Suprapubic skin (tissue), 3 donors: ENCODE results near the gene POLE.

Source experiments
- EP300 ChIP-seq: sonication (generic); formaldehyde crosslinking; IDR thresholded peaks from one replicate; pipeline ENCODE4 v1.6.1; 2017; ENCODE audit warnings: antibody characterized with exemption
- TF ChIP-seq, protein P1 (sequence below), 2 donors: fragments of 200-600 bp in 1 of 2; fragments of 450-650 bp in 1 of 2; sonication (generic) in 1 of 2; IDR thresholded peaks; one replicate each; pipeline ENCODE4 v1.5.1; 2016 to 2019; ENCODE audit warnings: antibody characterized with exemption in 2 of 2, mild to moderate bottlenecking in 1 of 2, moderate library complexity in 1 of 2

DNA sequence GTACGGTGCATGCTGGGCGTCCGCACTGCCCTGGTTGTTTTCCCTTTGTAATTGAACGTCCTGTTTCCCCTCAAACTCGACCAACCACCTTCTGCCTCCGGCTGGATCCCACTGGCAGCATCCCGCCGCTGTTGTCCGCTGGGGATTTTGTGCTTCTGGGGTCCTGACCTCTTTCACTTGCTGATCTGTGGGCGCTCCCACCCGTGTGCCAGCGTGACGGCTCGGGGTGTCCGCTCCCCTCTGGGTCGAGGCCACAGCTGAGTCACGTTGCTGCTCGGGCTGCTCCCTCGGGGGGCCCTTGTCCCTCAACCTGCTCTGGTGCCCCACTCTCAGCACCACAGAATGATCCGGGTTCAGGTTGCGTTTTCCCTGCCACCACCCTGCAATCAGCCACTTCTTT, 31.5 kb upstream of the POLE start:
- TF ChIP-seq EP300 = no peak
- TF ChIP-seq, protein P1, sequence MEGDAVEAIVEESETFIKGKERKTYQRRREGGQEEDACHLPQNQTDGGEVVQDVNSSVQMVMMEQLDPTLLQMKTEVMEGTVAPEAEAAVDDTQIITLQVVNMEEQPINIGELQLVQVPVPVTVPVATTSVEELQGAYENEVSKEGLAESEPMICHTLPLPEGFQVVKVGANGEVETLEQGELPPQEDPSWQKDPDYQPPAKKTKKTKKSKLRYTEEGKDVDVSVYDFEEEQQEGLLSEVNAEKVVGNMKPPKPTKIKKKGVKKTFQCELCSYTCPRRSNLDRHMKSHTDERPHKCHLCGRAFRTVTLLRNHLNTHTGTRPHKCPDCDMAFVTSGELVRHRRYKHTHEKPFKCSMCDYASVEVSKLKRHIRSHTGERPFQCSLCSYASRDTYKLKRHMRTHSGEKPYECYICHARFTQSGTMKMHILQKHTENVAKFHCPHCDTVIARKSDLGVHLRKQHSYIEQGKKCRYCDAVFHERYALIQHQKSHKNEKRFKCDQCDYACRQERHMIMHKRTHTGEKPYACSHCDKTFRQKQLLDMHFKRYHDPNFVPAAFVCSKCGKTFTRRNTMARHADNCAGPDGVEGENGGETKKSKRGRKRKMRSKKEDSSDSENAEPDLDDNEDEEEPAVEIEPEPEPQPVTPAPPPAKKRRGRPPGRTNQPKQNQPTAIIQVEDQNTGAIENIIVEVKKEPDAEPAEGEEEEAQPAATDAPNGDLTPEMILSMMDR (IDR thresholded peaks at IDR 0.05) = no peak
